Measurements from ENCODE around the gene STK31.

GRCh38 chr7:23767514-23767913 is 57.5 kb downstream of the STK31 start:
- TF ChIP-seq CREB1 (IDR thresholded peaks at IDR 0.05; ENCODE audit: low read depth) (no peak), CTCF (IDR thresholded peaks at IDR 0.05 in 2 of 3, conservative IDR thresholded peaks at IDR 0.05 in 1 of 3; ENCODE audit: control insufficient read depth in 2 of 3, extremely low read depth in 1 of 3, insufficient read depth in 1 of 3, low read depth in 3 of 3, low read length in 3 of 3) (no peak), FOXK2 (IDR thresholded peaks at IDR 0.05) (no peak), EZH2 (IDR thresholded peaks at IDR 0.05; ENCODE audit: borderline replicate concordance, control insufficient read depth, low read depth, low read length) (no peak), RUNX3 (IDR thresholded peaks at IDR 0.05; ENCODE audit: low read length) (no peak), MXI1 (IDR thresholded peaks at IDR 0.05; ENCODE audit: low read depth, low read length) (no peak), POLR2A (IDR thresholded peaks at IDR 0.05; ENCODE audit: low read depth, low read length) (no peak)

Data from GM12878 (cell line).